COLO668 (cell line): ENCODE measurements around the gene DDX10.

Source experiments
- DNase-seq: peaks from one replicate; lab custom pipeline; 2025; ENCODE audit not compliant: unreplicated experiment; lab: John Stamatoyannopoulos, UW

The DDX10 gene

DNA sequence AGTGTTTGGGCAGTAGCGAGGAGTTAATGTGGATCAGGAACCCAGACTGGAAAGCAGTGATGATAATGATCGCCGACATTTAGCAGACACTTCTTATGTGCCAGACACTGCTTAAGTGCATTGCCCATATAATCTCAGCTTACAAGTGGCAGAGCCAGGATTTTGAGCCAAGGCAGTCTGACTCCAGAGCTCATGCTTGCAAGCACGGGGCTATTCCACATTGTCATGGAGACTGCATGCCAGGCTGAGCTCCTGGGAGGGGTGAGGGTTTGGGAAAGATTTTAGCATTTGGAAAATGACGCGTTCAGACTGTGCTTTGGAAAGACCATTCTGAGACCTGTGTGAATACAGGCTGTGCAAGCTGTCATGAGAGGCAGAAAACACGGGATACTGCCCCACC is 302.7 kb downstream of the DDX10 start:
- DNase-seq, result no peak

DNA sequence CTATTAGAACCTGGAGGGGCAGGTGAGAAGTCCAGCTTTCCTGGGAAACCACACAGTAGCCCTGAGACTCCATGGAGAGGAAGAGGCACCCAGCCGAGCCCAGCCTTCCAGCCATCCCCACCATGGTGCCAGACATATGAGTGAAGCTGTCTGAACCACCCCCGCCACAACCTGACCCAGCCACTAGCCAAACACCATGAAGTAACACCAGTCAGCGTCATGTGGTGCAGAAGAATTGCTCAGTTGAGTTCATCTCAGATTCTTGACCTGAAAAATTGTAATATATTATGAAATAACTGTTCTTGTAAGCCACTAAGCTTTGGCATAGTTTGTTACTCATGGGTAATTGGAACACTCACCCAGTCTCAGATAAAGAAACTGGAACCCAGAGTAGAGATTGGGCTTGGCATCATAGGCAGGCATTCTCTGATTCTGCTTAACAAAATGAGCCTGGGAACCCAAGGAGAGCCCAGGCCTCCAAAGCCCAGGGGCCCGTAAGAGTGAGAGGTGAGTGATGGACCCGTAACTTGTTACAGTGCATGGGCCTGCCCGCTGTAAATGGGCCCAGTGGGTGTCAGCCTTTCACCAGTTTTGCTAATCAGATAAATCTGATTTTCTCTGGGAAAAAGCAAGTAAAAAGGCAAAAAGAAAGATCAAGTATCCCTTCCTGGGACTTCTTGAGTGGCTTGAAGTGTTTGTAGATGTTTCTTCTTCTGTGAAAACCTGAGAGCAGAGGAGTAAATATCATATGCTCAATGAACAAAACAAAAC is 305.5 kb downstream of the DDX10 start:
- no peak for DNase-seq

DNA sequence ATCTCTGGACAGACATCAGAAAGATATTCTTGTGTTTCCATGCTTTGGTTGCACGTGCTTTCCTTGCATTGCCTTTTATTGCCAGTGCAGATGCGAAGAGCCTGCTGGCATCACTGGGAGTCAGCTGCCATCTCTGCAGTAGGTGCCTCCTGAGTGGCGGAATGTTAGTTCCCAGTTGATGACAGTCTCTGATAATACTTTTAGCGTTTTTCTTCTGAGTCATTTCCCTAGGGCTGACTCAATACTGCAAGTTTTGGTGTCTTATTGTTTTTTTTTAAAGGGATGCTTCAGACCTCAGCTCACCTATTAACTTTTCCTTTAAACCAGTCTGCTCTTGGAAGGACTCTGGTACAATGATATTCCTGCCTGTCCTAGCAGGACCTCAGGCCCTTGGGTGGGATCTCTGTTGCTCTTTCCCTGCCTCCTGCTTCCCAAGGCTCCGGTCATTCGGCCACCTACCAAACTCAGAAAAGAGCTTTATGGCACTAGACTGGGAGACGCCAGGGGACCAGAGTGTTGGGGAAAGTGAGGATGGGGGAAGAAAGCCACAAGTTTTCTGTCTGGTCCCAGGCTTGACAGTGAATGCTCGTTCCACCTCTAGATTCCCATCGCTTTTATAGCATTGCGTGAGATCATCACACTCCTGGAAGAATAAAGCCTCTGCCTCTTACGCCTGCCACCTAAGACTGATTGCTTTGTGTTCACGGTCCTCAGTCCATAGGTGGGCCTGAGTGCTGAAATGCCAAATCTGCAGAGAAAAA is 308.7 kb downstream of the DDX10 start:
- DNase-seq, result no peak

DNA sequence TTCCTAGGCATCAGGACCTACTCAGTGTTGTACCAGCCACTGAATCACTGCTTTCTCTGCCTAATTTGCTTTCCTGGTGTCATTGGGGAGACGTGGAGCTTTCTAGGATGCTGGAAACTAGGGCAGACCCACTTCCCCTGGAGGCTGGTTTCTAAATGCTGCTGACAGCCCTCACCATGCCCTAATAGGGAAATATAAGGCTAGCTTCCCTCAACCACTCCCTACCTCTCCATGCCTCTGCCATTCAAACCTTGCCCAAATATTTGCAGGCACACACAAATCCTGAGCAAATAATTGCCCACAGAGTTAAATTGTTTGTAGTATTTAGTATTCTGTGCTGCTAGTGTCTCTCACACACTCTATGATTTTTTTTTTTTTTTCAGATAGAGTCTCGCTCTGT is 310.2 kb downstream of the DDX10 start:
- peak; percentile 29 for DNase-seq

DNA sequence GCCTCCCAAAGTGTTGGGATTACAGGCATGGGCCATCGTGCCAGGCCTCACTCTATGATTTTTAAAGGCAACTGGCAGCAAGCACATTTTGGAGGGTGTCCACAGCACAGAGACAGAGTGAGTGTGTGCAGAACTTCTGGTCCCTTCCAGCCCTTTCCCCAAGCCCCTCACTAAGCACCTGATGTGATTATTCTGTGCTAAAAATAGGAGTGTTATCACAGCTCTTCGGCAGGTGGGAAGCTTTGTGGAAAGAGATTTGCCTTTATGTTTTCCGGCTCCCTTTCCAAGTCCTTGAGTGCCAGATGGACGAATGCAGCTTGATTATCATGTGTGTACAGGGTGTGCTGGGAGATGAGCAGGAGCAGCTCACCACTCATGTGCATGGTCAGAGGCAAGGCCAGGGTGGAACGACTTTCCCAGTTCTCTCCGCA is 310.8 kb downstream of the DDX10 start:
- DNase-seq, result peak; percentile 62

DNA sequence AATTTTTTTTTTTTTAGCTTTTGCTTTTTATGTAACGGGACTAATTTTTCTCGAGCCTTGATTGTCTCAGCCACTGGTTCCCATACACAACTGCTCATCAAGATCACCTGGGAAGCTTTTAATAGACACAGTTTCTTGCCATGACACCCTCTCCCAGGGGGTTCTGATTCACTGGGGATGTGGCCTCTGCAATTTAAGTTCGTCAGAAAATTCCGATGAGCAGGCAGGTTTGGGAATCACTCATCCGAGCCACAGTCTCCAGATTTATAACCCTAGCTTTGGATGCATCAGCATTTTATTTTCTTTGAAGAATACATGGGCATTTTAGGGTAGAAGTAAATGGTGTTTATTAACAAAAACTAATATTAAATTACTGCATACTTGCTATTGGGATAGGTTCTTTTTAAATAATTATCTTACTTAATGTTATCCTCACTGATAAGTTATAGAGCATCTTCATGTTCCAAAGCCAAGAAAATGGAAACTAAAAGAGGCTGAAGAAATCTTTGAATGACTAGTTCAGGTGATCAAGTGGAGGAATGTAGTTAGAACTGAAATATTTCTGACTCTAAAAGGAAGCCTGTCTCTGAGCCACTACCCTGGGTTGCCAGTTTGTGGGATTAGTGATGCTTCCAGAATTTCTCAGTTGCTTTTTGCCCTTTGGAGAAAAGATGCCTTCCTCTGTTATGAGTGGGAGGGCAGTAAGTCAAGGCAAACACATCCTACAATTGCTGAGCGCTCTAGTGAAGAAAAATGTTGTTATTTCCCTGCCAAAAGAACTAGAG is 319.0 kb downstream of the DDX10 start:
- no peak for DNase-seq

DNA sequence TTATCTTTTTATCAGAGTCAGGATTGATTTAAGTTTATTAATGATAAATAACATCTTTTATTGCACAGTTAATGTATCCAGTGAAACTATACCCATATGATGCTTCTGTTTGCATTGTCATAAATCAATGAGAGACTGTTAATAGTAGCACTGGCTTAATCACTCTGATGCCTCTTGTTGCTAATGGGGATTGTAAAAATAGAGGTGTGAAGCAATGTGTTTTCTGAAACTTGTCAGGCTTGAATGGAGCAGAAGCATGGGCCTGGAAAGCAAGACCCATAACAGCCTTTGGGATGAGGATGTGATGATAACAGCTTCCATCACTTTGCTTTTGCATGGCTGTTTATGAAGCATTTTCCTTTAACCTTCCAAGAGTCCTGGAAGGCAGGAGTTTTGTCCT is 319.7 kb downstream of the DDX10 start:
- no peak for DNase-seq

DNA sequence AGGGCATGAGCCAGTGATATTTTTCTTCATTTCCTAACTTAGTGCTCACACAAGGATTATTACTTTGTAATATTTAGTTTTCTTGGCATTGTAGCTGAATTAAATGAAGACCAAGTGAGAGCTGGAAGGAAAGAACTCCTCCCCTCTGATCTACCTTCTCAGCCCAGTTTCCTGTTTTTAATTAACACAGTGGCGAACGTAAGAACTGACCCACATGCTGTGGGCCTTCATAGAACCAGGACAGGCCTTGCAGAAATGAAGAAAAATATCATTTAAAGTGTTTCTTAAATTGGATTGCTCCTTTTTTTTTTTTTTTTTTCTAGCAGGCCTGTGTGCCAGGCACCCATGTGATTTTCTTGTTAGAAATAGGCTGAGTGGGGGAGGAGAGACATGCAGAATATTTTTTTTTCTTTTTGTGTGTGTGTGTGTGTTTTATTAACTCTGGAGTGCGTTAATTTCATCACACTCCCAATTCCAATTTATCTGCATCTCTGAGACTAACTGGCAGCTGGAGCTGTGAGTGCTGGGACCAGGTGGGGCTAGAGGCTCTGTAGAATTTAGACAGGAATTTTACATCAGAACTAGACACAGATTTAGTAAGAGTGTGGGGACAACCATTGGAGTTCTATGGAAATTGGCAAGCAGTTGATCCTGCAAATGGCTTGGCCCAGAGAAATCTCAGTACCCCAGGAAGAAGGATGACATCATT is 320.5 kb downstream of the DDX10 start:
- no peak for DNase-seq

DNA sequence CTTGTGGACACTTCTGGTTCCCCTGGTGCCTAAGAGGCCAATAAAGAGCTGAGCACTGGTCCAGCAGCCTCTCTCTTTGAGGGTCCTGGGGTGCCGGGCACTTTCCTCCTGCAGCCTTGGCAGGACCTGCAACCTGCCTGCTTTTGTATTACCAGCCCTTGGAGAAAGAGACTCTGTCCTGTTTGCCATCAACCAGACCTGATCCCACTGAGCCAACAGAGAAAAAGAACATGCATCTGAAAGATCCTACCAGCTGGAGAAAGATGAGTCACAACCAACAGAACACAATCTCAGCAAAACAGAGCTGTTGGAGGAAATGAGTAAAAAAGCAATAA is 321.0 kb downstream of the DDX10 start:
- DNase-seq, result no peak
